IMR-90 (cell line): ENCODE results near the gene PNMA5. TPM values are rescaled to one million over a fixed set of nuclear protein-coding genes. Genes with fewer than 3 reads are reported as not detected.

ENCODE experiments used
- ATAC-seq: fragments of 200-7000 bp; cut with Tn5 transposase; 2 replicates; pipeline ENCODE4 v1.9.1; 2020; ENCODE audit warnings: low read depth, mild to moderate bottlenecking, moderate library complexity
- BruUV-seq: library from RNA; stranded (reverse); fragments of 400-500 nt; replicated peaks from 2 replicates; lab custom pipeline; 2021; lab: Mats Ljungman, UMichigan
- CTCF ChIA-PET: fragments of 300-600 bp; formaldehyde crosslinking; extraction: SDS; loops from one replicate; lab custom pipeline; 2021; ENCODE audit warnings: antibody characterized with exemption; lab: Yijun Ruan, JAX
- POLR2A ChIA-PET: fragments of 300-600 bp; sonication (Branson Sonifier 250); formaldehyde crosslinking; loops from one replicate; lab custom pipeline; 2022; ENCODE audit warnings: antibody characterized with exemption; ENCODE audit not compliant: unreplicated experiment; lab: Charles Lee
- DNase-seq: peaks from one replicate; pipeline ENCODE4 v3.0.0; 2013
- H2AFZ ChIP-seq: replicated peaks from 2 replicates; pipeline ENCODE3; 2013; ENCODE audit warnings: low read length, mild to moderate bottlenecking; ENCODE audit not compliant: poor library complexity
- H2AK5ac ChIP-seq: 2 replicates; pipeline ENCODE4 v1.6.1; 2013; ENCODE audit warnings: low read depth, low read length, inconsistent platforms
- H2AK9ac ChIP-seq: replicated peaks from 2 replicates; pipeline ENCODE3; 2013; ENCODE audit warnings: mild to moderate bottlenecking, low read depth, low read length, moderate library complexity; ENCODE audit not compliant: poor library complexity
- H2BK120ac ChIP-seq: 2 replicates; pipeline ENCODE4 v1.6.1; 2013; ENCODE audit warnings: low read depth, low read length, inconsistent platforms
- H2BK15ac ChIP-seq: 3 replicates; pipeline ENCODE4 v1.6.1; 2013; ENCODE audit warnings: low read depth, low read length, inconsistent platforms
- H2BK20ac ChIP-seq: 2 replicates; pipeline ENCODE4 v1.6.1; 2013; ENCODE audit warnings: low read depth, mild to moderate bottlenecking, inconsistent platforms, low read length, moderate library complexity
- H2BK5ac ChIP-seq: 2 replicates; pipeline ENCODE4 v1.6.1; 2013; ENCODE audit warnings: mild to moderate bottlenecking, low read depth, low read length, inconsistent platforms; ENCODE audit not compliant: poor library complexity, severe bottlenecking
- H3K14ac ChIP-seq: replicated peaks from 2 replicates; pipeline ENCODE4 v1.6.1; 2013; ENCODE audit warnings: low read depth, low read length, inconsistent platforms
- H3K18ac ChIP-seq: 2 replicates; pipeline ENCODE4 v1.6.1; 2013; ENCODE audit warnings: low read depth, low read length, control low read depth
- H3K23ac ChIP-seq: 2 replicates; pipeline ENCODE4 v1.6.1; 2013; ENCODE audit warnings: low read depth, low read length, inconsistent platforms
- H3K27ac ChIP-seq: 2 replicates; pipeline ENCODE4 v1.5.1; 2013; ENCODE audit warnings: mild to moderate bottlenecking, control low read depth, low read length; ENCODE audit not compliant: insufficient read depth
- H3K27me3 ChIP-seq: 2 replicates; pipeline ENCODE4 v1.6.1; 2013; ENCODE audit warnings: low read length; ENCODE audit not compliant: control insufficient read depth, insufficient read depth
- H3K36me3 ChIP-seq: 2 replicates; pipeline ENCODE4 v1.6.1; 2013; ENCODE audit warnings: low read length, mixed read lengths; ENCODE audit not compliant: control insufficient read depth, insufficient read depth
- H3K4ac ChIP-seq: 2 replicates; pipeline ENCODE4 v1.6.1; 2013; ENCODE audit warnings: low read depth, low read length, inconsistent platforms
- H3K4me1 ChIP-seq: 2 replicates; pipeline ENCODE4 v1.6.1; 2013; ENCODE audit warnings: low read length, mixed read lengths; ENCODE audit not compliant: control insufficient read depth, insufficient read depth
- H3K4me2 ChIP-seq: 2 replicates; pipeline ENCODE4 v1.6.1; 2013; ENCODE audit warnings: low read depth, mild to moderate bottlenecking, control low read depth, low read length, moderate library complexity
- H3K4me3 ChIP-seq: 2 replicates; pipeline ENCODE4 v1.5.1; 2013; ENCODE audit warnings: low read depth, mild to moderate bottlenecking, control low read depth, low read length, moderate library complexity; ENCODE audit not compliant: insufficient read depth
- H3K56ac ChIP-seq: 2 replicates; pipeline ENCODE4 v1.6.1; 2013; ENCODE audit warnings: low read length, inconsistent platforms; ENCODE audit not compliant: insufficient read depth; ENCODE audit errors: extremely low read depth
- H3K79me1 ChIP-seq, 2 experiments: 2 replicates each; pipeline ENCODE4 v1.6.1; 2013; ENCODE audit warnings: low read length in 2 of 2, inconsistent platforms in 1 of 2, low read depth in 1 of 2
- H3K9ac ChIP-seq: 2 replicates; pipeline ENCODE4 v1.6.1; 2013; ENCODE audit warnings: low read depth, low read length, control low read depth
- H3K9me1 ChIP-seq: 2 replicates; pipeline ENCODE4 v1.6.1; 2013; ENCODE audit warnings: low read length, inconsistent platforms; ENCODE audit not compliant: insufficient read depth
- H3K9me3 ChIP-seq: 2 replicates; pipeline ENCODE4 v1.6.1; 2013; ENCODE audit warnings: low read length; ENCODE audit not compliant: control insufficient read depth, insufficient read depth
- H4K20me1 ChIP-seq: 2 replicates; pipeline ENCODE4 v1.6.1; 2013; ENCODE audit warnings: low read length, inconsistent platforms; ENCODE audit not compliant: insufficient read depth
- H4K5ac ChIP-seq: 2 replicates; pipeline ENCODE4 v1.6.1; 2013; ENCODE audit warnings: mild to moderate bottlenecking, low read depth, low read length, control low read depth
- H4K8ac ChIP-seq, 2 experiments: 2 replicates each; pipeline ENCODE4 v1.6.1; 2013; ENCODE audit warnings: low read depth in 2 of 2, low read length in 2 of 2, control low read depth in 1 of 2, inconsistent platforms in 1 of 2
- H4K91ac ChIP-seq: 2 replicates; pipeline ENCODE4 v1.6.1; 2013; ENCODE audit warnings: low read depth, low read length, inconsistent platforms; ENCODE audit not compliant: insufficient read depth
- ELK1 ChIP-seq: fragments of 150-350 bp; IDR thresholded peaks from 2 replicates; pipeline ENCODE4 v1.6.1; 2016; ENCODE audit warnings: low read depth, mild to moderate bottlenecking, low read length, moderate library complexity, borderline replicate concordance
- POLR2A ChIP-seq: IDR thresholded peaks from 2 replicates; pipeline ENCODE4 v1.6.1; 2012; ENCODE audit warnings: mild to moderate bottlenecking, low read depth, low read length
- RFX5 ChIP-seq: IDR thresholded peaks from 2 replicates; pipeline ENCODE4 v1.8.0; 2012; ENCODE audit warnings: low read depth, mild to moderate bottlenecking, low read length, moderate library complexity
- WGBS, 2 experiments: methylation state at CpG; one replicate each; pipeline versions ENCODE4 v1.1.5 to v1.1.7; 2013; ENCODE audit warnings: missing lambda C conversion rate in 2 of 2; ENCODE audit not compliant: insufficient read length in 1 of 2; ENCODE audit errors: extremely low coverage in 2 of 2; 5-methylcytosine and 5-hydroxymethylcytosine counted together
- dilution Hi-C: fragments of 300-500 bp; cut with HindIII; formaldehyde crosslinking; loops from one replicate; pipeline ENCODE4 v1.14.3; 2018; ENCODE audit warnings: low sequenced_read_pairs; ENCODE audit not compliant: unreplicated experiment
- in situ Hi-C: fragments of 300-500 bp; cut with MboI; formaldehyde crosslinking; loops from 3 replicates; pipeline ENCODE4 v1.14.3; 2019; ENCODE audit warnings: low sequenced_read_pairs, inconsistent platforms, mixed read lengths
- intact Hi-C: fragments of 100-400 bp; cut with micrococcal nuclease; formaldehyde crosslinking; loops from 2 replicates; pipeline ENCODE4 v1.10.0; 2022
- polyA plus RNA-seq, 3 experiments: library from polyadenylated mRNA; depleted of rRNA; stranded (reverse); fragments of >200 nt; gene quantifications; 2 replicates each; pipeline ENCODE4 v1.2.3, GENCODE V29; 2012; ENCODE audit warnings: low replicate concordance in 1 of 3
- total RNA-seq: library from RNA; depleted of rRNA; stranded (reverse); fragments of >200 nt; gene quantifications from 2 replicates; pipeline ENCODE4 v1.2.3, GENCODE V29; 2012

Gene PNMA5
- total and polyA plus RNA-seq, 2 of the 4 experiments (the other 2 are of a cell fraction) = not detected

GRCh38 chrX:152997337-152997736 lies 3.4 kb upstream of the PNMA5 start:
- Histone ChIP-seq H2AK9ac (no peak overlapping the region), H4K91ac (no peak overlapping the region), H3K56ac (no peak overlapping the region), H3K4me3 (no peak overlapping the region), H3K18ac (no peak overlapping the region), H2BK20ac (no peak overlapping the region), H3K14ac (no peak overlapping the region), H3K36me3 (no peaks in the 10 kb centered on the region), H3K79me1 (no peaks in the 10 kb centered on the region), H2BK120ac (no peak overlapping the region), H2AFZ (no peak overlapping the region), H3K9me1 (no peaks in the 10 kb centered on the region), H3K27ac (no peak overlapping the region), H3K23ac (no peak overlapping the region), H3K27me3 (no peaks in the 10 kb centered on the region; the same call in none of the 2 replicates), H2BK15ac (no peak overlapping the region), H3K9me3 (no peaks in the 10 kb centered on the region), H3K4me1 (no peaks in the 10 kb centered on the region), H3K9ac (no peak overlapping the region), H4K20me1 (no peaks in the 10 kb centered on the region), H4K5ac (no peak overlapping the region), H2AK5ac (no peak overlapping the region), H4K8ac (no peak overlapping the region), H3K4me2 (no peak overlapping the region), H3K4ac (no peak overlapping the region), H2BK5ac (no peak overlapping the region)
- in situ Hi-C loops = no loop called here
- WGBS, 2 experiments = 89% methylated on average over 3 of the region's 9 CpGs; no CpG with 5 or more reads in 1 of the 2 experiments
- POLR2A ChIA-PET = no interaction called here
- no peak for ATAC-seq
- dilution Hi-C loops = no loop called here
- no TSS peak for BruUV-seq
- CTCF ChIA-PET = no interaction called here
- TF ChIP-seq RFX5 = no peak
- TF ChIP-seq ELK1 = no peak
- no peak for TF ChIP-seq POLR2A
- no peak for DNase-seq
- intact Hi-C loops = no loop called here
